GM12878 (cell line): ENCODE data around the gene FAM156A. TPM values are rescaled to one million over a fixed set of nuclear protein-coding genes. Genes with fewer than 3 reads are reported as not detected.

Experiments used
- ATAC-seq: fragments of 200-7000 bp; cut with Tn5 transposase; 3 replicates; pipeline ENCODE4 v1.9.1; 2020; ENCODE audit warnings: mild to moderate bottlenecking, moderate library complexity
- BruUV-seq: library from RNA; stranded (reverse); fragments of 400-500 nt; replicated peaks from 2 replicates; lab custom pipeline; 2021; lab: Mats Ljungman, UMichigan
- CTCF ChIA-PET: fragments of 300-600 bp; sonication (Branson Sonifier 250); formaldehyde crosslinking; extraction: SDS; loops from one replicate; lab custom pipeline; 2021; ENCODE audit warnings: inconsistent platforms; lab: Yijun Ruan, JAX
- POLR2A ChIA-PET: fragments of 350-600 bp; formaldehyde crosslinking; extraction: SDS; loops from one replicate; lab custom pipeline; 2021; ENCODE audit warnings: inconsistent platforms; lab: Charles Lee
- RAD21 ChIA-PET: fragments of 300-600 bp; sonication (Branson Sonifier 250); formaldehyde crosslinking; loops from one replicate; lab custom pipeline; 2023; ENCODE audit warnings: antibody characterized with exemption; ENCODE audit not compliant: unreplicated experiment; lab: Charles Lee
- SMC1A ChIA-PET: fragments of 300-600 bp; sonication (Branson Sonifier 250); formaldehyde crosslinking; loops from one replicate; lab custom pipeline; 2023; ENCODE audit not compliant: unreplicated experiment, uncharacterized antibody; lab: Charles Lee
- DNase-seq: peaks from one replicate; pipeline ENCODE4 v3.0.0-alpha.2; 2011; ENCODE audit warnings: low read depth, low spot score
- FAIRE-seq: peaks from 3 replicates; lab custom pipeline; 2011; peaks lifted over from hg19 to GRCh38; lab: Jason Lieb, UNC
- H2AFZ ChIP-seq: 2 replicates; pipeline ENCODE4 v1.6.0; 2011; ENCODE audit warnings: low read depth, low read length, control low read depth; ENCODE audit not compliant: control insufficient read depth
- H3K27ac ChIP-seq: 2 replicates; pipeline ENCODE4 v1.5.1; 2011; ENCODE audit warnings: control low read depth; ENCODE audit not compliant: control insufficient read depth, insufficient read depth
- H3K27me3 ChIP-seq, 2 experiments: replicated peaks in 1 of 2; 2 replicates each; pipeline versions ENCODE4 v1.6.0 to v1.6.1; 2011; ENCODE audit warnings: low read length in 1 of 2; ENCODE audit not compliant: control insufficient read depth in 2 of 2, insufficient read depth in 2 of 2
- H3K36me3 ChIP-seq, 2 experiments: 2 replicates each; pipeline ENCODE4 v1.5.1; 2011; ENCODE audit warnings: low read length in 1 of 2; ENCODE audit not compliant: control insufficient read depth in 2 of 2, insufficient read depth in 2 of 2
- H3K4me1 ChIP-seq: 2 replicates; pipeline ENCODE4 v1.6.1; 2011; ENCODE audit warnings: mild to moderate bottlenecking, low read length, moderate library complexity, mixed read lengths; ENCODE audit not compliant: control insufficient read depth, insufficient read depth
- H3K4me2 ChIP-seq: 2 replicates; pipeline ENCODE4 v1.6.0; 2011; ENCODE audit warnings: control low read depth; ENCODE audit not compliant: control insufficient read depth, insufficient read depth
- H3K4me3 ChIP-seq: fragments of 200-600 bp; sonication (generic); 2 replicates; pipeline ENCODE4 v1.5.1; 2016
- H3K79me2 ChIP-seq: 2 replicates; pipeline ENCODE4 v1.6.0; 2011; ENCODE audit warnings: low read length; ENCODE audit not compliant: control insufficient read depth, insufficient read depth
- H3K9ac ChIP-seq: 2 replicates; pipeline ENCODE4 v1.8.0; 2011; ENCODE audit warnings: low read length, control low read depth, mixed read lengths; ENCODE audit not compliant: control insufficient read depth, insufficient read depth
- H3K9me3 ChIP-seq: replicated peaks from 3 replicates; pipeline ENCODE4 v1.5.1; 2011; ENCODE audit warnings: mild to moderate bottlenecking, low read length; ENCODE audit not compliant: control insufficient read depth, insufficient read depth
- H4K20me1 ChIP-seq: 2 replicates; pipeline ENCODE4 v1.6.0; 2011; ENCODE audit not compliant: control insufficient read depth, insufficient read depth
- BHLHE40 ChIP-seq, 2 experiments: fragments of 450-650 bp in 1 of 2; IDR thresholded peaks; 2 replicates each; pipeline ENCODE4 v1.6.1; 2011 to 2017; ENCODE audit warnings: low read depth in 2 of 2, borderline replicate concordance in 1 of 2, improper control_type of control experiment in 1 of 2, low read length in 1 of 2, mild to moderate bottlenecking in 1 of 2
- EZH2 ChIP-seq: IDR thresholded peaks from 2 replicates; pipeline ENCODE4 v1.6.1; 2012; ENCODE audit warnings: low read depth, mild to moderate bottlenecking, control low read depth, inconsistent platforms, low read length, borderline replicate concordance; ENCODE audit not compliant: control insufficient read depth
- MXI1 ChIP-seq: fragments of 150-350 bp; IDR thresholded peaks from 2 replicates; pipeline ENCODE4 v1.6.1; 2011; ENCODE audit warnings: low read depth, mild to moderate bottlenecking, inconsistent platforms, low read length, improper control_type of control experiment
- MYC ChIP-seq: IDR thresholded peaks from 2 replicates; pipeline ENCODE4 v1.6.1; 2011; ENCODE audit warnings: mild to moderate bottlenecking, low read length, moderate library complexity, inconsistent platforms; ENCODE audit not compliant: insufficient read depth, insufficient replicate concordance, insufficient read length, severe bottlenecking
- NFYB ChIP-seq: IDR thresholded peaks from 2 replicates; pipeline ENCODE4 v1.6.1; 2011; ENCODE audit warnings: low read depth, mild to moderate bottlenecking, low read length, improper control_type of control experiment, moderate library complexity; ENCODE audit not compliant: insufficient read depth
- PAX8 ChIP-seq: fragments of 450-650 bp; IDR thresholded peaks from 2 replicates; pipeline ENCODE4 v1.6.1; 2017; ENCODE audit warnings: mild to moderate bottlenecking, moderate library complexity
- ZNF687 ChIP-seq: fragments of 450-650 bp; IDR thresholded peaks from 2 replicates; pipeline ENCODE4 v1.6.1; 2017; ENCODE audit warnings: mild to moderate bottlenecking, moderate library complexity
- WGBS: methylation state at CpG from one replicate; pipeline ENCODE4 v1.1.6; 2016; ENCODE audit warnings: low lambda C conversion rate; ENCODE audit not compliant: insufficient replicate concordance, insufficient coverage; ENCODE audit errors: missing lambda C conversion rate; 5-methylcytosine and 5-hydroxymethylcytosine counted together
- in situ Hi-C: fragments of 300-500 bp; cut with MboI; formaldehyde crosslinking; loops from 9 replicates; pipeline ENCODE4 v1.14.3; 2018; ENCODE audit warnings: mixed read lengths
- intact Hi-C: fragments of 100-400 bp; cut with micrococcal nuclease; formaldehyde crosslinking; loops from one replicate; pipeline ENCODE4 v1.14.2; 2022; ENCODE audit not compliant: unreplicated experiment
- polyA plus RNA-seq, 11 experiments: library from polyadenylated mRNA; depleted of rRNA in 4 of 11; unstranded in 6 of 11; stranded (reverse) in 5 of 11; fragments of >200 nt; fragmentation: Nextera tagmentation in 4 of 11; fragmentation: Illumina TruSeq in 1 of 11; extraction: Ambion mirVana in 4 of 11; extraction: Trizol in 1 of 11; gene quantifications; 1 replicate in 1 of 11; 2 replicates in 10 of 11; pipeline versions ENCODE4 v1.2.1 to v1.2.3, GENCODE V29; 2011 to 2016; ENCODE audit warnings: inconsistent platforms in 2 of 11, missing spikeins in 2 of 11, low read depth in 1 of 11
- total RNA-seq, 4 experiments: library from RNA; depleted of rRNA in 3 of 4; stranded (reverse); fragments of >200 nt in 3 of 4; fragmentation: Illumina TruSeq in 1 of 4; extraction: Trizol in 1 of 4; gene quantifications; 2 replicates each; pipeline versions ENCODE4 v1.2.1 to v1.2.3, GENCODE V29; 2013 to 2021
- TF ChIP-seq, protein P1 (sequence below): IDR thresholded peaks from 2 replicates; pipeline ENCODE4 v1.6.1; 2012; ENCODE audit warnings: improper control_type of control experiment, low read depth, low read length; ENCODE audit not compliant: insufficient replicate concordance
- TF ChIP-seq, protein P2 (sequence below): fragments of 450-650 bp; IDR thresholded peaks from 2 replicates; pipeline ENCODE4 v1.6.1; 2017; ENCODE audit warnings: borderline replicate concordance
- TF ChIP-seq, protein P3 (sequence below): IDR thresholded peaks from 2 replicates; pipeline ENCODE4 v1.6.1; 2011; ENCODE audit warnings: low read depth, low read length, improper control_type of control experiment, borderline replicate concordance

The FAM156A gene
- total and polyA plus RNA-seq, 10 of the 15 experiments (the other 5 are each of a cell fraction or from before 2014, with no cell fraction given) = 2.9 to 25.2 (median 16.3) TPM

DNA sequence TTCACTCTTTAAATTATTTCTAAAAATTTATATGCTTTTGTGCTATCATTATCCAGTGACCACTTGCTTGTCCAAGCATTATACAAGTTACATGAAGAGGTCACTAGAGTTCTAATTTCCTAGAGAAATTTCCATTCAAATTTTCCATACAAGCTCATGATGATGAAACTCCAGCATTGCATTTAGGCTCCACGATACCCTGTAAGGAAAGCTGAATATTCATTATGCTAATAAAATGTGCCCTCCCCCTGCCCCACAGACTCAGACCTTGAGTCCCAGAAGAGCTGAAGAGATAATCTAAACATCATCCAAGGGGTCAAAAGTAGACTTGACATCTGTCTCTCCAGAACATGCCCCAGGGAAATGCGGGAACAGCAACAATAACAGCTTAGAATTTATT, 19.6 kb upstream of the FAM156A start:
- FAIRE-seq = no peak
- Histone ChIP-seq H4K20me1 (no peaks in the 10 kb centered on the region), H3K9me3 (no peaks in the 10 kb centered on the region), H3K36me3 (no peaks in the 10 kb centered on the region)
- TF ChIP-seq, protein P1, sequence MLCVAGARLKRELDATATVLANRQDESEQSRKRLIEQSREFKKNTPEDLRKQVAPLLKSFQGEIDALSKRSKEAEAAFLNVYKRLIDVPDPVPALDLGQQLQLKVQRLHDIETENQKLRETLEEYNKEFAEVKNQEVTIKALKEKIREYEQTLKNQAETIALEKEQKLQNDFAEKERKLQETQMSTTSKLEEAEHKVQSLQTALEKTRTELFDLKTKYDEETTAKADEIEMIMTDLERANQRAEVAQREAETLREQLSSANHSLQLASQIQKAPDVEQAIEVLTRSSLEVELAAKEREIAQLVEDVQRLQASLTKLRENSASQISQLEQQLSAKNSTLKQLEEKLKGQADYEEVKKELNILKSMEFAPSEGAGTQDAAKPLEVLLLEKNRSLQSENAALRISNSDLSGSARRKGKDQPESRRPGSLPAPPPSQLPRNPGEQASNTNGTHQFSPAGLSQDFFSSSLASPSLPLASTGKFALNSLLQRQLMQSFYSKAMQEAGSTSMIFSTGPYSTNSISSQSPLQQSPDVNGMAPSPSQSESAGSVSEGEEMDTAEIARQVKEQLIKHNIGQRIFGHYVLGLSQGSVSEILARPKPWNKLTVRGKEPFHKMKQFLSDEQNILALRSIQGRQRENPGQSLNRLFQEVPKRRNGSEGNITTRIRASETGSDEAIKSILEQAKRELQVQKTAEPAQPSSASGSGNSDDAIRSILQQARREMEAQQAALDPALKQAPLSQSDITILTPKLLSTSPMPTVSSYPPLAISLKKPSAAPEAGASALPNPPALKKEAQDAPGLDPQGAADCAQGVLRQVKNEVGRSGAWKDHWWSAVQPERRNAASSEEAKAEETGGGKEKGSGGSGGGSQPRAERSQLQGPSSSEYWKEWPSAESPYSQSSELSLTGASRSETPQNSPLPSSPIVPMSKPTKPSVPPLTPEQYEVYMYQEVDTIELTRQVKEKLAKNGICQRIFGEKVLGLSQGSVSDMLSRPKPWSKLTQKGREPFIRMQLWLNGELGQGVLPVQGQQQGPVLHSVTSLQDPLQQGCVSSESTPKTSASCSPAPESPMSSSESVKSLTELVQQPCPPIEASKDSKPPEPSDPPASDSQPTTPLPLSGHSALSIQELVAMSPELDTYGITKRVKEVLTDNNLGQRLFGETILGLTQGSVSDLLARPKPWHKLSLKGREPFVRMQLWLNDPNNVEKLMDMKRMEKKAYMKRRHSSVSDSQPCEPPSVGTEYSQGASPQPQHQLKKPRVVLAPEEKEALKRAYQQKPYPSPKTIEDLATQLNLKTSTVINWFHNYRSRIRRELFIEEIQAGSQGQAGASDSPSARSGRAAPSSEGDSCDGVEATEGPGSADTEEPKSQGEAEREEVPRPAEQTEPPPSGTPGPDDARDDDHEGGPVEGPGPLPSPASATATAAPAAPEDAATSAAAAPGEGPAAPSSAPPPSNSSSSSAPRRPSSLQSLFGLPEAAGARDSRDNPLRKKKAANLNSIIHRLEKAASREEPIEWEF = no peak
- TF ChIP-seq BHLHE40 (IDR thresholded peaks at IDR 0.05; ENCODE audit: borderline replicate concordance in 1 of 2, low read depth in 2 of 2, low read length in 1 of 2) (no peak), ZNF687 (no peak), MYC (no peak), EZH2 (no peak), MXI1 (no peak), NFYB (no peak), PAX8 (no peak)
- TF ChIP-seq, protein P2, sequence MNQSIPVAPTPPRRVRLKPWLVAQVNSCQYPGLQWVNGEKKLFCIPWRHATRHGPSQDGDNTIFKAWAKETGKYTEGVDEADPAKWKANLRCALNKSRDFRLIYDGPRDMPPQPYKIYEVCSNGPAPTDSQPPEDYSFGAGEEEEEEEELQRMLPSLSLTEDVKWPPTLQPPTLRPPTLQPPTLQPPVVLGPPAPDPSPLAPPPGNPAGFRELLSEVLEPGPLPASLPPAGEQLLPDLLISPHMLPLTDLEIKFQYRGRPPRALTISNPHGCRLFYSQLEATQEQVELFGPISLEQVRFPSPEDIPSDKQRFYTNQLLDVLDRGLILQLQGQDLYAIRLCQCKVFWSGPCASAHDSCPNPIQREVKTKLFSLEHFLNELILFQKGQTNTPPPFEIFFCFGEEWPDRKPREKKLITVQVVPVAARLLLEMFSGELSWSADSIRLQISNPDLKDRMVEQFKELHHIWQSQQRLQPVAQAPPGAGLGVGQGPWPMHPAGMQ = no peak
- TF ChIP-seq, protein P3, sequence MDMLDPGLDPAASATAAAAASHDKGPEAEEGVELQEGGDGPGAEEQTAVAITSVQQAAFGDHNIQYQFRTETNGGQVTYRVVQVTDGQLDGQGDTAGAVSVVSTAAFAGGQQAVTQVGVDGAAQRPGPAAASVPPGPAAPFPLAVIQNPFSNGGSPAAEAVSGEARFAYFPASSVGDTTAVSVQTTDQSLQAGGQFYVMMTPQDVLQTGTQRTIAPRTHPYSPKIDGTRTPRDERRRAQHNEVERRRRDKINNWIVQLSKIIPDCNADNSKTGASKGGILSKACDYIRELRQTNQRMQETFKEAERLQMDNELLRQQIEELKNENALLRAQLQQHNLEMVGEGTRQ = no peak
- TF ChIP-seq, all 136 proteins: peak for 0
- in situ Hi-C loops = loop anchor here (25.0 kb wide), 2 partner anchors 391 to 641 kb away; no protein-coding TSS in a partner anchor
- no peak overlapping the region for H3K27ac ChIP-seq
- DNase-seq (no peak), ATAC-seq (no peak)
- H2AFZ ChIP-seq = no peak overlapping the region
- WGBS = 54% methylated on average over 2 of the region's 2 CpGs
- H3K4me1 ChIP-seq = no peaks in the 10 kb centered on the region
- ChIA-PET SMC1A (no interaction called here), CTCF (interaction anchor here (1.3 kb wide), 1 partner anchor 12 kb away, joined by 4 read pairs; no protein-coding TSS in a partner anchor), RAD21 (interaction anchor here (1.4 kb wide), 1 partner anchor 18 kb away, joined by 8 read pairs; no protein-coding TSS in a partner anchor), POLR2A (interaction anchor here (0.6 kb wide), 1 partner anchor 1498 kb away, joined by 3 read pairs; no protein-coding TSS in a partner anchor)
- H3K4me2 ChIP-seq = no peak overlapping the region
- no peak overlapping the region for H3K9ac ChIP-seq
- no peak overlapping the region for H3K4me3 ChIP-seq
- H3K27me3 ChIP-seq = no peaks in the 10 kb centered on the region; a peak in 1 of 4 replicates
- BruUV-seq = no TSS peak
- intact Hi-C loops = no loop called here
- no peaks in the 10 kb centered on the region for H3K79me2 ChIP-seq
